HUDEP-2 (cell line): ENCODE results near the gene EMILIN1.
"Not testable (repeated sequence)": the region's sequence is repeated elsewhere in the genome, so short reads cannot be mapped to it uniquely, and the experiment has no call there.

Source experiments
- DNase-seq, 76 experiments: peaks; one replicate each; lab custom pipeline; 2025; ENCODE audit not compliant: unreplicated experiment in 76 of 76; lab: John Stamatoyannopoulos, UW

The EMILIN1 gene

DNA sequence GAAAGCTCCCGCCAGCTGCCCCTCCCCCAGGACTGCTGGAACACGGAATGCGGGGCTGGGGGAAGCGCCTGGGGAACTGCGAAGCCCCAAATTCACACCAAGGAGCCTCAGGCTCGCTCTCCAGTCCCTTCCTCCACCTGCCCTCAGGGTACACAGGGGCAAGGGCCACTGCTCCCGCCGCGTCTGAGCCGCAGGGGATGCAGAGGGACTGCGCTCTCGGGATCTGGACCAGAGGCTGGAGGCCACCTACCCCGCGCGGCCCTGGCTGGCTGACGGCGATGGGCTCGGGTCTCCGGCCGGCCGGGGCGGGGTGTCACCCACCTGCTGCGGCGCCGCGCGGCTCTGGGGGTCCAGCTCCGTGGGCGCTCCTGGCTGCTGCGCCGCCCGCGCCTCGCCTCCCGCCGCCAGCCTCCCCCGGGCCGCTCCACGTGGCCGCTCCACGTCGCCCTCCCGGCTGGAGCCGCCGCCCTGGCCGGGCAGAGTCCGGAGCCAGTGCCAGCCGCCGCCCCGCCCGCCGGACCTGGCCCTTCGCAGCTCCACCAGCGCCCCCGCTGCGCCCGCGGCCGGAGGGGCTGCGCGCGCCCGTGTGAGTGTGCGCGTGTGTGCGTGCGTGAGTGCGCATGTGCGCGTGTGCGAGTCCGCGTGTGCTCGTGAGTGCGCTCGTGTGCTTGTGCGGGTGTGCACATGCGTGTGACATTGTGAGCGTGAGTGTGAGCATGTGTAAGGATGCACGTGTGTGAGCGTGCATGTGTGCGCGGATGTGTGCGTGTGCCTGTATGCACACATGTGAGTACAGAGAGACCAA, 40.3 kb downstream of the EMILIN1 start, which contains the start of gene CGREF1:
Gene CGREF1 (minus strand): TSS at position 604 of the 805 bp plus-strand sequence. CDS start 14,762 bp downstream, outside the sequence.
- peak in 23 of 76 experiments; percentile 8 to 40 (median 20) for DNase-seq

- not testable (repeated sequence) for DNase-seq
These were observed 40.9 kb downstream of the EMILIN1 start for GRCh38 chr2:27119330-27119670.

- no peak for DNase-seq
These were observed 43.5 kb downstream of the EMILIN1 start for GRCh38 chr2:27121906-27122305.

DNA sequence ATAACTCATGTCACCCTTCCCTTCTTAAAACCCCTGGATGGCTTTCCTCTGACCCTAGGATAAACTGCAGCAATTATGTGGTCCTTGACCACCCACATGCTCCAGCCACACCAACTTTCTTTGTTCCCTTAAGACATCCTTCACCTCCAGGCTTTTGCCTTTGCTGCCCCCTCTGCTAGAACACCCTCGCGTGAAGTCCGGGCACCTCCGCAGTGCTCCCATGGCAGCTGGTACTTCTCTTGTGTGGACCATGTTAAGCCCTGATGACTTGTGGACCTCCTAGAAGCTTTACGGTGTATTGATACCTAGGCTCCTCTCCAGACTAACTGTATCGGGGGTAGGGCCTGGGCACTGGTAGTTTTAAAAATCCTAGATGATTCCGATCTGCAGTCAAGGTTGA, 44.4 kb downstream of the EMILIN1 start:
- DNase-seq: no peak

- peak in 26 of 76 experiments; percentile 8 to 65 (median 28) for DNase-seq
These were observed 45.1 kb downstream of the EMILIN1 start, which contains the start of gene ABHD1 for GRCh38 chr2:27123302-27124150. ABHD1 (plus strand) TSS chr2:27123815; CDS start chr2:27123949, 134 bp downstream.

DNA sequence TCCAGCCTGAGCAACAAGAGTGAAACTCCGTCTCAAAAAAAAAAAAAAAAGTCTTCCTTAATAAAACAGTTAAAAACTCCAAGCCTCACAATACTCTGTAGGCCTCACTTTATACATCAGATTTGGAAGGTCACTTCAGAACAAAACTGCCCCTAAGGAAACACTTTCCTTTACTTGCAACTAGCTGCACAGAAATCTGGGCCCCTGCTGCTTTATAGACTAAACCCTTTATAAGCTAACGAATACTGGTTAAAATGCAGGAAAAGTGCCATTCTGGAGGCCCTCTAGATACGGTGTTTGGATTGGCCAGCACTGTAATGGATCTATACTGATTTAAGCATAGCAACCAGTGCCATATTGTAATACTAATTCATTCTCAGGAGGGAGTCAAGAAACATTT, 46.7 kb downstream of the EMILIN1 start:
- DNase-seq: no peak

DNA sequence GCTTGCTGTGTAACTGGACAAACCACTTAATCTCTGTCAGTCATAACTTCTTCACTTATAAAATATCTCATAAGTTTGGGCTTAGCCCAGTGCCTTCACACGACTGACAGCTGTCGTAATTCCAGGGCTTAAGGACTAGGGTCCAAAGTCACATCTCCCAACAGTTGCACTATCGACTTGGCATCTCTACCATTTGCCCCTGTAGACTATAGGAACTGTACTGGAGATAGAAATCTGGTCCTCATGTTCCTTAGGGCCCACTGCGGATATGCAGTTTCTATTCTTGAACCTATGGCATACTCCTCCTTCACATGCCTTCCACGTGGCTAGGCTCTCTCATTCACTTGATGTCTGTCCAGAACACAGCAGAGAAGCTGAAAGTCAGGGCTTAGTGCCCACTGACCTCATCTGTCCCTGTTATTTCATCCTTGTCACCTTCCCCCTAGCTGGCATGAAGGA, 47.9 kb downstream of the EMILIN1 start:
- DNase-seq: no peak

DNA sequence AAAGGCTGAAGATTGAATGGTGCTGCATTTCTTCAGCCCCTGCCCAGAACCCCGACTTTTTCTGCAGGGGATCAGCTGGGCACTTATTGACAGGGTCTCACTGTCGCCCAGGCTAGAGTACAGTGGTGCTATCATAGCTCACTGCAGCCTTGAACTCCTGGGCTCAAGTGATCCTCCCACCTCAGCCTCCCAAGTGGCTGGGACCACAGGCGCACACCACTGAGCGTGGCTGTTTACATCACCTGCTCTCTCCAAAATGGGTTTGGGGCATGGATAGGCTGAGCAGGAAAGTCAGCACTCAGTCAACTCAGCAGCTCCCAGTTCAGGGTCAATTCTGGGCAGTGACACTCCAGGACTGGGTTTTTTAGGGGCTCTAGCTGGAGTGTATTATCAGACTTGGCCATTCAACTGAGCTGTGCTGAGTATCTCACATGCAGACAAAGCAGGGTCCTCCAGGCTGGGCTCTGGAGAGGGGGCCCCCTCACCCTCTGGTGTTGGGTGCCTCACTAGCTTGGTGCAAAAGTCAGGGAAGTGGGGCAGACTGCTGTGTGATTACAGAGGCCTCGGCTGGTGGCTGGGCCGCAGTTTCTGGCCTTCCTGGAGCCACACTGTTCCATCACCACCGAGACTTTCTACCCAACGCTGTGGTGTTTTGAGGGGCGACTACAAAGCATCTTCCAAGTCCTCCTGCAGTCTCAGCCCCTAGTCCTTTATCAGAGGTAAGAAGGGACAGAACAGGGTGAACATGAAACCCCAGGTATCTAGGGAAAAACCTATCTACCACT, 49.7 kb downstream of the EMILIN1 start:
- no peak for DNase-seq

DNA sequence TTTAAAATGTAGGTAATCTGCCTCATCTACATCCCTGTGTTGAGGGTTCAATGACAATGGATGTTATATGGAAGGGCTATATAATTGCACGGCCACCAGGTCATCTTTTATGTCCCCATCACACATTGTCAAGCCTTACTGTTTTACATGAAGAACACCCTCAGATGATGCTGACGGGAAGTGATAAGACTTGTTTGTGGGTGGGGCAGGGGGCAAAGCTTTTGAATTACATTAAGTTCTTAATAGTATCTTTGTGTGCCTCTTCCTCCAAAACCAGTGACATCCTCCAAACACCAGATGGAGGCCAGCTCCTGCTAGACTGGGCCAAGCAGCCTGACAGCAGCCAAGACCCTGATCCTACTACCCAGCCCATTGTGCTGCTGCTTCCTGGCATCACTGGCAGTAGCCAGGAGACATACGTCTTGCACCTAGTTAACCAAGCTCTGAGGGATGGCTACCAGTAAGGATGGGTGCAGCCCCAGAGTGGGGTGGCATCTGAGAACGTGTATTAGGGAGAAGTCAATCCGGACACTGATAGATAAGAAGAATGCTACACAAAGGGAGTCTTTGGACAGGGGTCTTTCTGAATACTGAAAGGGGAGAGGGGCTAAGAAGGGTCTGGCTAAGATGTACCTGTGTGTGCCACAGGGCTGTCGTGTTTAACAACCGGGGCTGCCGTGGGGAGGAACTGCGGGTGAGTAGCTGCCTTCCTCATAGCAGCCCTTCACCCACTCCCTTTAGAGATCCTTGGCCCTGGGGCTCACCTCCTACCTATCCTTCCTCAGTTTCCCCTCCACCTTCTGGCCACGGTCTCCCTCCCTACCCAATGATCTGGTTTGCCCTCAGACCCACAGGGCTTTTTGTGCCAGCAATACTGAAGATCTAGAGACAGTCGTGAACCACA, 50.5 kb downstream of the EMILIN1 start:
- DNase-seq: peak in 1 of 76 experiments; percentile 9

DNA sequence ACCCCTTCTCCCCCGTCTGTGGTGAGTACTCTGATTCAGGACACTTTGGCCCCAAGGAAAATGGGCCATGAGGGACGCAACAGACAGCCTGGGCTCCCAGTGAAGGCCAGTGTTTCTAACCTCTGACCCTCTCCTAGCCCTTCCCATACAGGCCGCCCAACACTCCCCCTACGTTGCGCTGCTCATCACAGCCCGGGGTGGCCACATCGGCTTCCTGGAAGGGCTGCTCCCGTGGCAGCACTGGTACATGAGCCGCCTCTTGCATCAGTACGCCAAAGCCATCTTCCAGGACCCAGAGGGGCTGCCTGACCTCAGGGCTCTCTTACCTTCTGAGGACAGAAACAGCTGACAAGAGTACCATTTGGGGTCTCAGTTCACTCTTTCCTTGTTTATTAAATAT, 52.0 kb downstream of the EMILIN1 start:
- DNase-seq: no peak

DNA sequence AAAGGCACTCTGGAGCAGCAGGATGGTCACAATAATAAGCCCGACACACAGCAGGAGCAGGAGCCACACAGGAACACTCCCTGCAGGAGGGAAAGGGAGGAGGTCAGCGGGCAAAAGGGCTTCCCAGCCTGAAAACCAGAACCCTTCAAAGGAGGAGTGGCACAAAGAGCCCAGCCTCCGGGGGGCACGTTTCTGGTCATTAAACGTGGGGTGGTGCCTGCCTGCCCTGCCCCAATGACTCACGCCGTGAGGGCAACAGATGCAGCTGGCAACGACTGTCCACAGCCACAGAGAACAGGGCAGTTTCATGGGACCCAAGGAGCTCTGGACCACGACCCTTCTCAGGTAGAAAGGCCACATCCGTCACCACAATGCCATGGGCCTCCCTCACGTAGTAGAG, 53.0 kb downstream of the EMILIN1 start:
- no peak for DNase-seq

DNA sequence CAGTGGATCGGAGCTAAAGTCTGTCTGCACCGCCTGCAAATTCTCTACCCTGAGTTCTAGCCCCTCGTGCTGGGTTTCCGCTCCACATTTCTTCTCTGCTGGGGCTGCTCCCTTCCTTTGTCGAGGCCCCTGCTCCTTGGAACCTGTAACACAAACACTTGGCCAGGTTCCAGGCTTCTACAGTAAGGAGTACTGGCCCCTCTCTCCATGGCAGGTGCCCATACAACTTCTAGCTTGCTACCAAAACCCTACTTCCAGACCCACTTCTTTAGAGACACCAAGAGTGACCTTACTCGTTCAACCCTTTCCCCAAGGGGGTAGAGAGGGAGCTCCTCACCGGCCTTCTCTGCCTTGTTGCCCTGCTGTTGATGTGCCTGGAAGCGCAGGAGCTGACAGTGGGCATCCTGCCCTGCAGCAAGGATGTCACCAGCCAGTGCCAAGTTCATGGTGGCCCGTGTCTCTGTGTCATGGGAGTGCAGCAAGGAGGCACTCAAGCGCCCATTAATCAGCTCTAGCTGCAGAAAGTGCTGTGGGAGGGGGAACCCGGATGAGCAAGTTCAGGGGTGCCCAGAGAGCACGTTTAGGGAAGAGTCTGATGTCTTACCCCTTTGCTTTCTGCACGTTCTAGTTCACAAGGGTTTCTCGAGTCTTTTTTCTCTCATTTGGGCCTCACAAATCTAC, 54.9 kb downstream of the EMILIN1 start:
- peak in 15 of 76 experiments; percentile 4 to 26 (median 9) for DNase-seq

- DNase-seq: peak in 74 of 76 experiments; percentile 35 to 97 (median 93)
These were observed 55.7 kb downstream of the EMILIN1 start, which contains the start of gene PREB for GRCh38 chr2:27133905-27134780. PREB (minus strand) TSS chr2:27134636; CDS start chr2:27134421, 215 bp downstream.

DNA sequence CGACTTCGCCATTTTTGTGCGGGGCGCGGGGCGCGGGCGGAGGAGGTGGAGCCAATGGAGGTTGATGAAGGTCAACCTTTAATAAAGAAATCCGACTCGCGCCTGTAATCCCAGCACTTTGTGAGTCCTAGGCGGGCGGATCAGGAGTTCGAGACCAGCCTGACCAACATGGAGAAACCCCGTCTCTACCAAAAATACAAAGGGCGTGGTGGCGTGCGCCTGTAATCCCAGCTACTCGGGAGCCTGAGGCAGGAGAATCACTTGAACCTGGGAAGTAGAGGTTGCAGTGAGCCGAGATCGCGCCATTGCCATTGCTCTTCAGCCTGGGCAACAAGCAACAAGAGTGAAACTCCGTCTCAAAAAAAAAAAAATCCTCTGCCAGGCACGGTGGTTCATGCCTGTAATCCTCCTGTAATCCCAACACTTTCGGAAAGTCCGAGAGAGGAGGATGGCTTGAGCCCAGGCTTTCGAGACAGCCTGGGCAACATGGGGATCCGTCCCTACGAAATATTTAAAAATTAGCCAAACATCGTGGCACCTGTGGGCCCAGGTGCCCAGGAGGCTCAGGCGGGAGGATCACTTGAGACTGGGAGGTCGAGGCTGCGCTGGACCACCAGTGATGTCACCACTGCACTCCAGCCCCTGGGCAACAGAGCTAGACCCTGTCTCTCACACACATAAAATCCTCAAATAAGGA, 56.5 kb downstream of the EMILIN1 start:
- DNase-seq: no peak

DNA sequence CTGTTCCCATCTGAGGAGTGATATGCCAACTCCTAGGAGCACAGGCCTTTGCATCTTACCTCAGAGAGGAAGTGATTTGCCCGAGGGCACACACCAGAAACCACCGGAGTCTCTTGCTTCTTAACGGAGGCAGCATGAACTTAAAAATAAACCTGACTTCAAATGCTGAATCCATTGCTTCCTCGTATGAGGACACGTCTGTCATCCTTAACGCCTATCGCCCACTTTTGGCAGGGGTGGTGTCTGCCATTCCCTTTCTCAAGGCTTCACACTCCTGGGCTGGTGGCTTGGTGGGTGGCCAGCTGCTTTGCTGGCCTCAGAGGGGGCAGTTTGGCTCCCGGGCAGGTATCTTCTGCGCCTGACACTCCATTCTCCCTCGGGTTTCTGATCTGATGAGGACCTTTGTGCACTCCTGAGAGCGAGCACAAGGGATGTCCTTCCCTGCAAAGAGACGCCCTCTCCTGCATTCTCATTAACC, 57.1 kb downstream of the EMILIN1 start:
- DNase-seq: no peak
